Measurements from ENCODE around the gene PFKFB4. TPM values are rescaled to one million over a fixed set of nuclear protein-coding genes. Genes with fewer than 3 reads are reported as not detected.

The PFKFB4 gene
- total and polyA plus RNA-seq, 3 experiments from 2014 or later = 1.3 to 2.2 (median 1.8) TPM

- H3K27ac Mint-ChIP-seq = peak overlapping the region in 1 of 8 donors; percentile 20
- Histone ChIP-seq H3K4me1 (ENCODE audit: insufficient read depth, low read length) (no peaks in the 10 kb centered on the region), H3K27ac (ENCODE audit: low read depth, low read length) (no peak overlapping the region), H3K9me3 (ENCODE audit: low read length) (no peaks in the 10 kb centered on the region), H3K4me3 (ENCODE audit: low read length) (no peak overlapping the region), H3K27me3 (ENCODE audit: insufficient read depth, low read length, poor library complexity, severe bottlenecking) (no peaks in the 10 kb centered on the region), H3K36me3 (ENCODE audit: insufficient read depth, low read length) (no peaks in the 10 kb centered on the region)
- H3K4me1 Mint-ChIP-seq = peaks cover 4 to 6% (median 5%) of the 10 kb centered on the region in 3 donors
- POLR2A ChIA-PET = no interaction called here
- DNase-seq = no peak
- CTCF ChIA-PET = interaction anchor here (2.3 kb wide), 1 partner anchor 9 kb away, joined by 7 read pairs; no protein-coding TSS in a partner anchor
- peaks cover 0 to 8% of the 10 kb centered on the region in 2 donors for H3K27me3 Mint-ChIP-seq
- H3K9me3 Mint-ChIP-seq = no peaks in the 10 kb centered on the region
- no peak overlapping the region for H3K4me3 Mint-ChIP-seq
- no peaks in the 10 kb centered on the region for H3K36me3 Mint-ChIP-seq
These were observed 10.9 kb upstream of the PFKFB4 start for GRCh38 chr3:48567500-48567899.

- H3K36me3 ChIP-seq (ENCODE audit: insufficient read depth, low read length) = no peaks in the 10 kb centered on the region
- H3K4me3 ChIP-seq (ENCODE audit: low read length) = no peak overlapping the region
- H3K27ac Mint-ChIP-seq = no peak overlapping the region
- ChIA-PET POLR2A (no interaction called here), CTCF (interaction anchor here (2.3 kb wide), 1 partner anchor 9 kb away, joined by 7 read pairs; no protein-coding TSS in a partner anchor)
- no peak overlapping the region for H3K27ac ChIP-seq (ENCODE audit: low read depth, low read length)
- H3K9me3 ChIP-seq (ENCODE audit: low read length) = no peaks in the 10 kb centered on the region
- H3K27me3 Mint-ChIP-seq = peaks cover 0 to 8% of the 10 kb centered on the region in 2 donors
- no peak overlapping the region for H3K4me3 Mint-ChIP-seq
- H3K9me3 Mint-ChIP-seq = no peaks in the 10 kb centered on the region
- no peak for DNase-seq
- no peaks in the 10 kb centered on the region for H3K36me3 Mint-ChIP-seq
- H3K27me3 ChIP-seq (ENCODE audit: insufficient read depth, low read length, poor library complexity, severe bottlenecking) = no peaks in the 10 kb centered on the region
- no peaks in the 10 kb centered on the region for H3K4me1 ChIP-seq (ENCODE audit: insufficient read depth, low read length)
- peaks cover 4 to 6% (median 5%) of the 10 kb centered on the region in 3 donors for H3K4me1 Mint-ChIP-seq
These were observed 10.5 kb upstream of the PFKFB4 start for GRCh38 chr3:48567090-48567489.

GRCh38 chr3:48566401-48566760 lies 9.8 kb upstream of the PFKFB4 start:
- Mint-ChIP-seq H3K9me3 (no peaks in the 10 kb centered on the region), H3K4me3 (no peak overlapping the region), H3K36me3 (no peaks in the 10 kb centered on the region), H3K4me1 (peaks cover 4 to 6% (median 5%) of the 10 kb centered on the region in 3 donors), H3K27ac (peak overlapping the region in 2 of 8 donors; percentile 64 to 89), H3K27me3 (peaks cover 0 to 8% of the 10 kb centered on the region in 2 donors)
- Histone ChIP-seq H3K36me3 (ENCODE audit: insufficient read depth, low read length) (no peaks in the 10 kb centered on the region), H3K9me3 (ENCODE audit: low read length) (no peaks in the 10 kb centered on the region), H3K27me3 (ENCODE audit: insufficient read depth, low read length, poor library complexity, severe bottlenecking) (no peaks in the 10 kb centered on the region), H3K4me3 (ENCODE audit: low read length) (no peak overlapping the region), H3K4me1 (ENCODE audit: insufficient read depth, low read length) (no peaks in the 10 kb centered on the region), H3K27ac (ENCODE audit: low read depth, low read length) (no peak overlapping the region)
- DNase-seq = no peak
- ChIA-PET POLR2A (no interaction called here), CTCF (no interaction called here)

GRCh38 chr3:48565591-48566400 lies 9.2 kb upstream of the PFKFB4 start:
- Histone ChIP-seq H3K9me3 (ENCODE audit: low read length) (no peaks in the 10 kb centered on the region), H3K36me3 (ENCODE audit: insufficient read depth, low read length) (no peaks in the 10 kb centered on the region), H3K27ac (ENCODE audit: low read depth, low read length) (no peak overlapping the region), H3K27me3 (ENCODE audit: insufficient read depth, low read length, poor library complexity, severe bottlenecking) (no peaks in the 10 kb centered on the region), H3K4me3 (ENCODE audit: low read length) (no peak overlapping the region), H3K4me1 (ENCODE audit: insufficient read depth, low read length) (no peaks in the 10 kb centered on the region)
- no peak for DNase-seq
- Mint-ChIP-seq H3K27me3 (peaks cover 0 to 8% of the 10 kb centered on the region in 2 donors), H3K36me3 (no peaks in the 10 kb centered on the region), H3K4me3 (peak overlapping the region in 1 of 7 donors; percentile 7), H3K4me1 (peaks cover 4 to 6% (median 5%) of the 10 kb centered on the region in 3 donors), H3K27ac (peak overlapping the region in 2 of 8 donors; percentile 56 to 66), H3K9me3 (no peaks in the 10 kb centered on the region)
- POLR2A ChIA-PET = no interaction called here
- CTCF ChIA-PET = interaction anchor here (2.1 kb wide), 1 partner anchor 165 kb away, joined by 7 read pairs; no protein-coding TSS in a partner anchor

- Histone ChIP-seq H3K9me3 (ENCODE audit: low read length) (no peaks in the 10 kb centered on the region), H3K36me3 (ENCODE audit: insufficient read depth, low read length) (no peaks in the 10 kb centered on the region), H3K4me1 (ENCODE audit: insufficient read depth, low read length) (no peaks in the 10 kb centered on the region), H3K27me3 (ENCODE audit: insufficient read depth, low read length, poor library complexity, severe bottlenecking) (no peaks in the 10 kb centered on the region), H3K4me3 (ENCODE audit: low read length) (no peak overlapping the region), H3K27ac (ENCODE audit: low read depth, low read length) (no peak overlapping the region)
- Mint-ChIP-seq H3K4me1 (peaks cover 4 to 6% (median 5%) of the 10 kb centered on the region in 3 donors), H3K27me3 (peaks cover 0 to 8% of the 10 kb centered on the region in 2 donors), H3K27ac (no peak overlapping the region), H3K4me3 (no peak overlapping the region), H3K9me3 (no peaks in the 10 kb centered on the region), H3K36me3 (no peaks in the 10 kb centered on the region)
- CTCF ChIA-PET = interaction anchor here (2.1 kb wide), 1 partner anchor 164 kb away, joined by 7 read pairs; no protein-coding TSS in a partner anchor
- POLR2A ChIA-PET = no interaction called here
- no peak for DNase-seq
These were observed 8.6 kb upstream of the PFKFB4 start for GRCh38 chr3:48565186-48565585.

GRCh38 chr3:48564667-48565066 lies 8.1 kb upstream of the PFKFB4 start:
- no peak for DNase-seq
- H3K4me3 ChIP-seq (ENCODE audit: low read length) = no peak overlapping the region
- H3K4me3 Mint-ChIP-seq = no peak overlapping the region
- H3K9me3 ChIP-seq (ENCODE audit: low read length) = no peaks in the 10 kb centered on the region
- H3K27me3 ChIP-seq (ENCODE audit: insufficient read depth, low read length, poor library complexity, severe bottlenecking) = no peaks in the 10 kb centered on the region
- no peaks in the 10 kb centered on the region for H3K4me1 ChIP-seq (ENCODE audit: insufficient read depth, low read length)
- H3K27ac ChIP-seq (ENCODE audit: low read depth, low read length) = no peak overlapping the region
- CTCF ChIA-PET = interaction anchor here (2.1 kb wide), 1 partner anchor 164 kb away, joined by 7 read pairs; no protein-coding TSS in a partner anchor
- no peaks in the 10 kb centered on the region for H3K9me3 Mint-ChIP-seq
- H3K27ac Mint-ChIP-seq = no peak overlapping the region
- no peaks in the 10 kb centered on the region for H3K36me3 Mint-ChIP-seq
- H3K27me3 Mint-ChIP-seq = peaks cover 0 to 6% of the 10 kb centered on the region in 2 donors
- H3K4me1 Mint-ChIP-seq = peaks cover 4 to 6% (median 5%) of the 10 kb centered on the region in 3 donors
- H3K36me3 ChIP-seq (ENCODE audit: insufficient read depth, low read length) = no peaks in the 10 kb centered on the region
- POLR2A ChIA-PET = no interaction called here

- ChIA-PET CTCF (interaction anchor here (2.1 kb wide), 1 partner anchor 163 kb away, joined by 7 read pairs; no protein-coding TSS in a partner anchor), POLR2A (no interaction called here)
- Histone ChIP-seq H3K4me1 (ENCODE audit: insufficient read depth, low read length) (no peaks in the 10 kb centered on the region), H3K36me3 (ENCODE audit: insufficient read depth, low read length) (no peaks in the 10 kb centered on the region), H3K4me3 (ENCODE audit: low read length) (no peak overlapping the region), H3K27ac (ENCODE audit: low read depth, low read length) (no peak overlapping the region), H3K27me3 (ENCODE audit: insufficient read depth, low read length, poor library complexity, severe bottlenecking) (no peaks in the 10 kb centered on the region), H3K9me3 (ENCODE audit: low read length) (no peaks in the 10 kb centered on the region)
- peaks cover 4 to 6% (median 5%) of the 10 kb centered on the region in 3 donors for H3K4me1 Mint-ChIP-seq
- H3K9me3 Mint-ChIP-seq = no peaks in the 10 kb centered on the region
- no peaks in the 10 kb centered on the region for H3K36me3 Mint-ChIP-seq
- H3K4me3 Mint-ChIP-seq = no peak overlapping the region
- peaks cover 0 to 6% of the 10 kb centered on the region in 2 donors for H3K27me3 Mint-ChIP-seq
- no peak overlapping the region for H3K27ac Mint-ChIP-seq
- DNase-seq = peak in 3 of 5 donors; percentile 28 to 59 (median 45)
These were observed 7.4 kb upstream of the PFKFB4 start for GRCh38 chr3:48564022-48564421.

GRCh38 chr3:48563382-48563918 lies 6.8 kb upstream of the PFKFB4 start, which contains the start of gene UCN2:
UCN2 (minus strand) TSS chr3:48563781; CDS start chr3:48563124, 657 bp downstream.
- H3K4me3 Mint-ChIP-seq = no peak within 1 kb of the TSS
- Histone ChIP-seq H3K9me3 (ENCODE audit: low read length) (no peaks in the 10 kb centered on the region), H3K36me3 (ENCODE audit: insufficient read depth, low read length) (no peaks in the 10 kb centered on the region), H3K27ac (ENCODE audit: low read depth, low read length) (no peak within 1 kb of the TSS), H3K4me1 (ENCODE audit: insufficient read depth, low read length) (no peaks in the 10 kb centered on the region), H3K4me3 (ENCODE audit: low read length) (no peak within 1 kb of the TSS), H3K27me3 (ENCODE audit: insufficient read depth, low read length, poor library complexity, severe bottlenecking) (no peaks in the 10 kb centered on the region)
- H3K4me1 Mint-ChIP-seq = peaks cover 5 to 6% (median 6%) of the 10 kb centered on the region in 3 donors
- H3K9me3 Mint-ChIP-seq = no peaks in the 10 kb centered on the region
- DNase-seq = no peak
- no peaks in the 10 kb centered on the region for H3K36me3 Mint-ChIP-seq
- POLR2A ChIA-PET = no interaction called here
- CTCF ChIA-PET = interaction anchor here (2.1 kb wide), 1 partner anchor 163 kb away, joined by 7 read pairs; no protein-coding TSS in a partner anchor
- peak within 1 kb of the TSS in 3 of 8 donors; percentile 34 to 47 (median 47) for H3K27ac Mint-ChIP-seq
- H3K27me3 Mint-ChIP-seq = peaks cover 0 to 6% of the 10 kb centered on the region in 2 donors
